LHCN-M2 (cell line): ENCODE data around the gene SLC66A2. TPM values are rescaled to one million over a fixed set of nuclear protein-coding genes. Genes with fewer than 3 reads are reported as not detected.
"Not testable (repeated sequence)": the region's sequence is repeated elsewhere in the genome, so short reads cannot be mapped to it uniquely, and the experiment has no call there.

Experiments used
- DNase-seq: peaks from one replicate; pipeline ENCODE4 v3.0.0-alpha.2; 2012; ENCODE audit warnings: low read depth
- total RNA-seq: library from RNA; depleted of rRNA; stranded (reverse); fragments of >200 nt; gene quantifications from 2 replicates; pipeline ENCODE4 v1.2.3, GENCODE V29; 2014

Gene SLC66A2
- total RNA-seq, 1 experiment from 2014 or later, result 45.2 TPM

GRCh38 chr18:79869591-79870300 lies 81.7 kb downstream of the SLC66A2 start:
- no peak for DNase-seq

GRCh38 chr18:79868811-79869541 lies 82.5 kb downstream of the SLC66A2 start:
- no peak for DNase-seq

GRCh38 chr18:79868168-79868784 lies 83.2 kb downstream of the SLC66A2 start:
- DNase-seq, result no peak

GRCh38 chr18:79867666-79868065 lies 83.8 kb downstream of the SLC66A2 start:
- DNase-seq, result no peak

- DNase-seq, result peak; percentile 42
Observed at GRCh38 chr18:79866889-79867574, 84.4 kb downstream of the SLC66A2 start.

GRCh38 chr18:79865951-79866350 lies 85.5 kb downstream of the SLC66A2 start:
- not testable (repeated sequence) for DNase-seq

- DNase-seq, result not testable (repeated sequence)
Observed at GRCh38 chr18:79864955-79865354, 86.5 kb downstream of the SLC66A2 start.

GRCh38 chr18:79864006-79864725 lies 87.3 kb downstream of the SLC66A2 start:
- DNase-seq, result no peak

GRCh38 chr18:79863161-79864005 lies 88.1 kb downstream of the SLC66A2 start:
- no peak for DNase-seq

GRCh38 chr18:79862562-79862961 lies 88.9 kb downstream of the SLC66A2 start:
- no peak for DNase-seq

GRCh38 chr18:79861687-79862086 lies 89.8 kb downstream of the SLC66A2 start:
- no peak for DNase-seq

GRCh38 chr18:79859314-79859713 lies 92.1 kb downstream of the SLC66A2 start:
- DNase-seq, result no peak

GRCh38 chr18:79857082-79857671 lies 94.3 kb downstream of the SLC66A2 start:
- DNase-seq, result peak; percentile 66

GRCh38 chr18:79856119-79857007 lies 95.1 kb downstream of the SLC66A2 start:
- DNase-seq, result peak; percentile 94

- peak; percentile 39 for DNase-seq
Observed at GRCh38 chr18:79855147-79855933, 96.1 kb downstream of the SLC66A2 start.

GRCh38 chr18:79853993-79854364 lies 97.5 kb downstream of the SLC66A2 start:
- DNase-seq, result no peak

GRCh38 chr18:79853303-79853992 lies 98.0 kb downstream of the SLC66A2 start:
- DNase-seq, result no peak
